Kasumi-1 (cell line): Measurements from ENCODE around the gene SMIM41.

Experiments used
- DNase-seq, 2 experiments: peaks; one replicate each; lab custom pipeline; 2025; lab: John Stamatoyannopoulos, UW

The SMIM41 gene

DNA sequence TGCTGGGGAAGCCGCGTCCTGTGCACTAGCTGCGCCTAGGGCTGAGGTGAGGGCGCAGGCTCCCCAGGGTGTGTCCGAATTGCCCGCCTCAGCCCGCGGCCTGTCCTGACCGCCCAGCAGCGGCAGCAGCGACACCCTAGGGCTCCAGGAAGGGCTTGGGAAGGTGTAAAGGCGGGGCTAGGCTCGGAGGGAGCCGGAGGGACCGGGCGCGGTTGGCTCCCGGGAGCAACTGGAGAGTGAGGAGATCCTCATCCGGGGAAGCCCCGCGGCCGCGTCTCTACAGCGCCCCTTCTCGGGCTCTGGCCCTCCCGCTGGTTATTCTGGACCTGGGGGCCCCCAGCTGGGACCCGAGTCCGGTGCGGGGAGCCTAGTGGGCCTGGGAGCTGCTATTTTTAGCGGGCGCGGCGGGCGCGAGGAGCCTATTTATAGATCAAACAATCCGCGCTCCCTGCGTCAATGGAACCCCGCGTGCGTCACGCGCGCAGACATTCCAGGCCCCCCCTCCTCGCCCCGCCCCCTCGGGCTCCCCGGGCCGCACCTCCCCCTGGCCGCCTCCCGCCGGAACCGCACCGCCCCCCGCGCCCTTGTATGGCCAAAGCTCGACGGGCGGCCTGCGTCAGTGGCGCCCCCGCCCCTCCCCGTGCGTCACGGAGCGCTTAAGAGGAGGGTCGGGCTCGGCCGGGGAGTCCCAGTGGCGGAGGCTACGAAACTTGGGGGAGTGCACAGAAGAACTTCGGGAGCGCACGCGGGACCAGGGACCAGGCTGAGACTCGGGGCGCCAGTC lies 28.6 kb upstream of the SMIM41 start, which contains the start of gene NR4A1:
Gene NR4A1, plus strand, starts transcription at position 685 of the 784 bp plus-strand sequence. CDS start 2,887 bp downstream, outside the sequence.
- peak; percentile 70 for DNase-seq

DNA sequence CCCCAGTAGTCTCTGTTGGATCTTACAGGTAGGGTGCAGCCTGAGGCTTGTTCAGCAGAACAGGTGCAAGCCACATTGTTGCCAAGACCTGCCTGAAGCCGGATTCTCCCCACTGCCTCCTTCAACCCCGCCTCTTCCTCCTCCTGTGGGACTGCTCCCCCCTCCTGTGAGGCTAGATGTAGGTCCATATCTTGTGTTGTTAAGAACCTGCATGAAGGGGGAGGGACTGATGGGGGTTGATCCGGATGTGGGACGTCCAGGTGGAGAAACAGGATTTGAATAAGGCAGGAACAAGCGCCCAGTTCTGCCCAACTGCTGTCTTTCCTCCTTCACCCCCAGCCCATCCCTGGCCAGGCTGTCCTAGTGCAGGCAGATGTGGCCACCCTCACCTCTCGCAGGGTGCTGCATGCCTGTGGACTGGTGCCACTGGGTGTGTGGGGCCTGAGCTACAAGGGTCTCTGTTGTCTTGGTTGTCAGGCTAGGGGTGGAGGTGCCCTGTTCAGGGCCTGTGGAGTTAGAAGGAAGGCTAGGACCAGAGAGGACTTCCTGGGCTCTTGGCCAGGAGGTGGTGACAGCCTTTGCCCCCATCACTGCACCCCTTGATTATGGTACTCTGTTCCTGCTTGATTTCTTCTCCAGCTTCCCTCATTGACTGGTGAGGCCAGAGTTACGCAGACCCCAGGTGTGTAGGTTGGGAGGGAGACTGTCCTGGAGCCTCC lies 26.9 kb upstream of the SMIM41 start:
- DNase-seq: no peak

DNA sequence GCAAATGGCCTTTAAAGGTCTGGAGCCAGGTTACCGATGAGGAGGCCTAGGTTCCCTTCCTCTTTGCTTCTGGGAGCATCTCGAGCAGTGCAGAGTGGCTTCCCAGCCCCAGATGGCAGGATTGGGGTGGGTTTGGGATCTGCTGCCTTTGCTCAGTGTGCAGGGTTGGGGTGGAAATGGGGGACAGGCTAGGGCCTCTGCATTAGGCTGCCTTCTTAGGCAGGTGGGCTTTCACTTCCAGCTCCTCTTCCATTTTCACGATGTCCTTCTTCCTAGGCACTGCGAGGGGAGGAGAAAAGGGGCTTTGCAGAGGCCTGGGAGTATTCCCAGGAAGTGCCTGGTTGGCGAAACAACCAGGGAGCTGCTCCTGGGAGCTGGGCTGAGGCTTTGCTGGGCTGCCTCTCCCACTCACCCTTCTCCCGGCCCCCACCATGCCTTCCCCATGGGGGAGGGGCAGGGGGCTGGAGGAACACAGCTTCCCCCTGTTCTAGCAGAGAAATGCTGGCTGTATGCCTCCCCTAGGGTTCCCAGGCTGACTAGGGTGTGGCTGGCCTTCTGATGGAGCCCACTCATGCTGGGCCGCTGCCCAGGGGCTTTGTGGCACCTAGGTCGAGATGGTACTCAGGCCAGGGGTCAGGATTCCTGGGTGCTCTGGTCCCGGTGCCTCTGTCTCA lies 25.8 kb upstream of the SMIM41 start:
- DNase-seq: no peak

DNA sequence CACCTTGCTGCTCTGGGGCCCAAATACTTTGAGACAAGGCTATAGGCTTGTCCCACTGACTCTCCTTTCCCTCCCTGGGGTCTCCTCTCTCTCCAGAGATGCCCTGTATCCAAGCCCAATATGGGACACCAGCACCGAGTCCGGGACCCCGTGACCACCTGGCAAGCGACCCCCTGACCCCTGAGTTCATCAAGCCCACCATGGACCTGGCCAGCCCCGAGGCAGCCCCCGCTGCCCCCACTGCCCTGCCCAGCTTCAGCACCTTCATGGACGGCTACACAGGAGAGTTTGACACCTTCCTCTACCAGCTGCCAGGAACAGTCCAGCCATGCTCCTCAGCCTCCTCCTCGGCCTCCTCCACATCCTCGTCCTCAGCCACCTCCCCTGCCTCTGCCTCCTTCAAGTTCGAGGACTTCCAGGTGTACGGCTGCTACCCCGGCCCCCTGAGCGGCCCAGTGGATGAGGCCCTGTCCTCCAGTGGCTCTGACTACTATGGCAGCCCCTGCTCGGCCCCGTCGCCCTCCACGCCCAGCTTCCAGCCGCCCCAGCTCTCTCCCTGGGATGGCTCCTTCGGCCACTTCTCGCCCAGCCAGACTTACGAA lies 25.2 kb upstream of the SMIM41 start:
- no peak for DNase-seq

DNA sequence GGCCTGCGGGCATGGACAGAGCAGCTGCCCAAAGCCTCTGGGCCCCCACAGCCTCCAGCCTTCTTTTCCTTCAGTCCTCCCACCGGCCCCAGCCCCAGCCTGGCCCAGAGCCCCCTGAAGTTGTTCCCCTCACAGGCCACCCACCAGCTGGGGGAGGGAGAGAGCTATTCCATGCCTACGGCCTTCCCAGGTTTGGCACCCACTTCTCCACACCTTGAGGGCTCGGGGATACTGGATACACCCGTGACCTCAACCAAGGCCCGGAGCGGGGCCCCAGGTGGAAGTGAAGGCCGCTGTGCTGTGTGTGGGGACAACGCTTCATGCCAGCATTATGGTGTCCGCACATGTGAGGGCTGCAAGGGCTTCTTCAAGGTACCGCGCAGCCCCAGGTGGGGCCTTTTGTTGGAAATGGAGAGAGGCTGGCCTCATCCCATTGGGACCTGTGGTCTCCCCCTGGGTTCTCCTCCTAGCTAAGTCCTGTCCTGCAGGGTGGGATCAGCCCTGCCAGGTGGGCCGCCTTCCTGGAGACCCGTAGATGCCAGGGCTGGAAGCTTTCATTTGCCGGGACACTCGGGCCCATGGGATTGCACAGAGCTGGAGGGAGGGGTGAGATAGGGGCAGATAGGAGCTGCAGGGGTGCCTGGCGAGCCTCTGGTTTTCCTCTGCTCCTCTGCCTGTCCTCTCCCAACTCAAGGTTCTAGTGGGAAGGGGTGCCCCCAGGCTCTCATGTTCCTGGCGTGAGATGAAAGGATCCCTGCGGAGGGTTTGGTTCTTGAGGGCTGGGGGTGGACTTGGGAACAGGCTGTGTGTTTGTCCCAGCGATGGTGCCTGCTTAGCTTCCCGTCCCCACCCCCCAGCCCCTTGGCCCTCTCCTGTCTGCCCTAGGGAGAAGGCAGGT lies 24.4 kb upstream of the SMIM41 start:
- DNase-seq: no peak

DNA sequence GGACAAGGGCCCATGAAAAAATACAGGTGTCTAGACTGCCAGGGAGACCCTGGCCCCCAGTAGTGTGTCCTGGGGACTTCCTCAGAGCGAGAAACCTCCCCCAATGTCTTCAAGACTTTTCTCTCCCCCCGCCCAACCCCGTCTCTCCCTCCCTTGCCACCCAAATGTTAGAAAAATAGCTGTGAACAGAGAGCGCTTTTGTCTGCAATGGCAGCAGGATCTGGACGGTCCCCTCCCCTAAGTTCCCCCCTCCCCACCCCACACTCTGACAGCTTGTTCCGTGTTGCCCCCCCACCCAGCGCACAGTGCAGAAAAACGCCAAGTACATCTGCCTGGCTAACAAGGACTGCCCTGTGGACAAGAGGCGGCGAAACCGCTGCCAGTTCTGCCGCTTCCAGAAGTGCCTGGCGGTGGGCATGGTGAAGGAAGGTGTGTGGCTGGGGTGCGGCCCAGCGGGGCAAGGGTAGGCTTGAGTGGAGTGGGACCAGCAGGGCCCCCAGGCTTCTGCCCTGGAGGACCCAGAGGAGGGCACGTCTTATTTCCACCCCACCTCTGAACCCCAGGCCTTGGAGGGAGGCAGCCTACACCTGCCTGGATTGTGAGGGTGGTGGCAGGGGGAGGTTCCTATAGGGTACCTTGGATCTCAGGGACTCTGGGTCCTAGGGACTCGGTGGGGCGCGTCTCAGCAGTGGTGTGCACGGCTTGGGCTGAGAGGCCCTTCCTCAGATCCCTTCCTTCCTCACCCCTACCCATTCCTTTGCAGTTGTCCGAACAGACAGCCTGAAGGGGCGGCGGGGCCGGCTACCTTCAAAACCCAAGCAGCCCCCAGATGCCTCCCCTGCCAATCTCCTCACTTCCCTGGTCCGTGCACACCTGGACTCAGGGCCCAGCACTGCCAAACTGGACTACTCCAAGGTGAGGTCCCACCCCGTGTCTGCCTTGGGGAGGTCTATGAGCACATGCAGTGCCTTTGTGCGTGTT lies 23.5 kb upstream of the SMIM41 start:
- no peak for DNase-seq

DNA sequence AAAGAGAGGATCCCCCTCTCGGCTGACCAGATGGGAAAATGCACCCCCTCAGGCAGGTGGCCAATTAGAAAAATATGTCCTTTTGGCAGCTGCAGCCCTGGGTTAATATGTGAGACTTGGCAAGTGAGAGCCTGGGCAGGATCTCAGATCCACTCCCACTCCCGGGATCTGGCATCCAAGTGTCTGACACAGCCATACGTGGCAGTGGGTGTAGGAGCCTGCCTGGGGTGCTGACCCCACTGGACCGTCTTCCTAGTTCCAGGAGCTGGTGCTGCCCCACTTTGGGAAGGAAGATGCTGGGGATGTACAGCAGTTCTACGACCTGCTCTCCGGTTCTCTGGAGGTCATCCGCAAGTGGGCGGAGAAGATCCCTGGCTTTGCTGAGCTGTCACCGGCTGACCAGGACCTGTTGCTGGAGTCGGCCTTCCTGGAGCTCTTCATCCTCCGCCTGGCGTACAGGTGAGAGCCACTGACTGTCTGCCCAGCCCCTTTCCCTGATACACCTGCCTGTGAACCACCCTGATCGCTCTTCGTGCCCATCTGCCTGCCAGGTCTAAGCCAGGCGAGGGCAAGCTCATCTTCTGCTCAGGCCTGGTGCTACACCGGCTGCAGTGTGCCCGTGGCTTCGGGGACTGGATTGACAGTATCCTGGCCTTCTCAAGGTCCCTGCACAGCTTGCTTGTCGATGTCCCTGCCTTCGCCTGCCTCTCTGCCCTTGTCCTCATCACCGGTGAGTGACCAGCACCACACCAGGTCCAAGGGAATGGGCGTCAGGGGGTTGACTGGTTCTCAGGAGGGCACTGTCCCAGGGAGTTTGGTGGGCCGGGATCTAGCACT lies 22.5 kb upstream of the SMIM41 start:
- DNase-seq: no peak

DNA sequence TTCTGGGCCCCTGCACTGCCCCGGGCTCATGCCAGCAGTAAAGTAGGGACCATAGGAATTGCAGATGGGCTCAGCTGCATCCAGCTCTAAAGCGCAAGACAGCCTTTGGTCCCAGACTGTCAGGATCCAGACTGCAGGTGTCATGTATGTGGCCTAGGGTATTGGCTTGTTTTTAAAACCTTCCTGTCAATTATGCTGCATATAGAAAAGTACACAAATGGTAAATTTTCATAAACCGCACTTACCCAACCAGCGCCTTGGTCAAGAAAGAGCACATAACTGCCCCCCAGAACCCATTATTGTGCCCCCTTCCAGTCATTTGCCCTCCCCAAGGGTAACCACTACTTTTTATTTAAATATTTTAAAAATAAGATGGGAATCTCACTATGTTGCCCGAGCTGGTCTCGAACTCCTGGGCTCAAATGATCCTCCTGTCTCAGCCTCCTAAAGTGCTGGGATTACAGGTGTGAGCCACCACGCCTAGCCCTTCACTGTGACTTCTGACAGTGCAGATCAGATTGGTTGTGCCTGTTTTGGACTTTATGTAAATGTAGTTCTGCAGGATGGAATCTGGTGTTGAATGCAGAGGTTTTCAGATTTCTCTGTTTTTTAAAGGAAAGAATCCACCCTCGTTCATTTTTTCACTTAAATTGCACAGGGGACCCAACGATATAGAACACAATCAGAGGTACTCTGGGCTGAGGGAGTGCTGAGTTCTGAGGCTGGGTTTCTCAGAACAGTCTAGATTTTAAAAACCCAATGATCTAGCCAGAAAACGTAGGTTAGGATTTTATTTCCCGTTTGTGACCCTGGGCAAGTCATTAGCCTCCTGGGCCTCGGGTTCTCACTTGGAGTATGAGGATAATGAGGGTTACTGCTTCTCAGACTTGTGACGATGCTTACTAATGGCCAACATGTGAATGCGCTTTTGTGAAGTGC lies 21.6 kb upstream of the SMIM41 start:
- no peak for DNase-seq

DNA sequence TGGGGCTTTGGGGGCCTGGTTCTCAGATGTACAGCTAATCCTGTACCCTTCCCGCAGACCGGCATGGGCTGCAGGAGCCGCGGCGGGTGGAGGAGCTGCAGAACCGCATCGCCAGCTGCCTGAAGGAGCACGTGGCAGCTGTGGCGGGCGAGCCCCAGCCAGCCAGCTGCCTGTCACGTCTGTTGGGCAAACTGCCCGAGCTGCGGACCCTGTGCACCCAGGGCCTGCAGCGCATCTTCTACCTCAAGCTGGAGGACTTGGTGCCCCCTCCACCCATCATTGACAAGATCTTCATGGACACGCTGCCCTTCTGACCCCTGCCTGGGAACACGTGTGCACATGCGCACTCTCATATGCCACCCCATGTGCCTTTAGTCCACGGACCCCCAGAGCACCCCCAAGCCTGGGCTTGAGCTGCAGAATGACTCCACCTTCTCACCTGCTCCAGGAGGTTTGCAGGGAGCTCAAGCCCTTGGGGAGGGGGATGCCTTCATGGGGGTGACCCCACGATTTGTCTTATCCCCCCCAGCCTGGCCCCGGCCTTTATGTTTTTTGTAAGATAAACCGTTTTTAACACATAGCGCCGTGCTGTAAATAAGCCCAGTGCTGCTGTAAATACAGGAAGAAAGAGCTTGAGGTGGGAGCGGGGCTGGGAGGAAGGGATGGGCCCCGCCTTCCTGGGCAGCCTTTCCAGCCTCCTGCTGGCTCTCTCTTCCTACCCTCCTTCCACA lies 20.7 kb upstream of the SMIM41 start:
- no peak for DNase-seq

DNA sequence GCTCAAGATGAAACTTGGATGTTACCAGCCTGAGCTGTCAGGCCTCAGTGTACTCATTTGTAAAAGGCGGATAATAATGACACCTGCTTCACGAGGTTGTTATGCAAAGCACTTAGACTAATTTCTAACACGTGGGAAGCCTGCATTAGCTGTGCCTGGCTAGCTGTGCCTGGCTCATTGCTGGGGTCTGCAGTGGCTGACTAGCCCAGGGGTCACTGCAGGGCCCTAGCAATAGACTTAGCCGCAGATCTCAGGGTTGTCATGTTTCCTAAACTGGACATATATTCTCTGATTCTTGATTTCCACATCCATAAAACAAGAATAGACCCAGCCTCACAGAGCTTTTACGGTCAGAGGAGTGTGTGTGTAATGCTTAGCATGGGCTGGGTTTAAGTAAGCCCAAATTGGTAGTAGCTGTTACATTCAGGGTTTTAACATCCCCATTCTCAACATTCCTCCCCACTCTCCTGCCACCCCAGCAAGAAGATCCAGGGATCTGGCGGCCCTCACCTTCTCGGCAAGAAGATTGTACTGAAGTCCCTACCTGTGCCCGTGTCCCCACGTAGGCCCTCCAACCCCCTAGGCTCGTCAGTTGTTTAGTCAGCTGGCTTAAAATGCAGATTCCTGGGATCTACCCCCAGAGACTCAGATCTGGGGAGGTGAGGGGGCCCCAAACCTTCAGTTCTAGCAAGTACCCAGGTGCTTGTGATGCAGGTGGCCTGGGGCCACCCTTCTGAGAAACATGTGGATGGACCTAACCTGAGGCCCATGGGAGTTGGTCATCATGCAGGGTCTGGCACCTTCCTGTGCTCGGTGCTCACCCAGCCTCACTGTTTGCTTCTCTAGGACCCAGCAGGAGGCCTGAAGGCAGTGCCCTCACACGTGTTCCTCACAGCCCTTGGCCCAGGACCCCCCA lies 19.7 kb upstream of the SMIM41 start:
- no peak for DNase-seq

DNA sequence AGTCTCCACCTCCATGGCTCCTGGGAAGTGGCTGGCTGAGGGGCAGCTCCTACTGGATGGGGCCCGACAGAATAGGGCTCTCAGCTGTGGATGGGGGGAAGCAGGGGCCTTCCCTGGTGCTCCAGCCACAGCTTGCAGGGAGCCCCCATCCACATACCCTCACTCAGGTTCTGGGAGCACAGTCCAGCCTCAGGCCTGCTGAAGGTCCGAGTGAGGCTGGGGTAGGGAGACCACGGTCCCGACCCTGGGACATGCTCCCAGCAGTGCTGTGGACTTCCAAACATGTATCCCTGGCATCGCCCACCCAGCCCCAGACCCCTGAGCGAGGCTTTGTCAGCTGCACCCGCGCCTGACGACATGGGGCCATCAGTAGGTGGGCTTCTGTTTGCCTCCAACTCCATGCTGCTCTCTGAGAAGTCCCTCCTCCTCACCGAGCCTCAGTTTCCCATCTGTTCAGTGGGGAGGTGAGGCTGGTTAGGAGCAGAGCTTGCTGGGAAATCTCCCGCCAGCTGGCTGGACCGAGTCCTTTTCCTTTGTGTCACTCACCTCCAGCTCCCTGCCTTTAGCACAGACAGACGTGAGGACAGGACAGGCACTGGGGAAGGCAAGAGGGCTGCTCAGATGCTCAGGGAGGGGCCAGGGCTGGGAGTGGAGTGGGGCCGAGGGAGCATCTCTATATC lies 18.9 kb upstream of the SMIM41 start:
- no peak for DNase-seq

DNA sequence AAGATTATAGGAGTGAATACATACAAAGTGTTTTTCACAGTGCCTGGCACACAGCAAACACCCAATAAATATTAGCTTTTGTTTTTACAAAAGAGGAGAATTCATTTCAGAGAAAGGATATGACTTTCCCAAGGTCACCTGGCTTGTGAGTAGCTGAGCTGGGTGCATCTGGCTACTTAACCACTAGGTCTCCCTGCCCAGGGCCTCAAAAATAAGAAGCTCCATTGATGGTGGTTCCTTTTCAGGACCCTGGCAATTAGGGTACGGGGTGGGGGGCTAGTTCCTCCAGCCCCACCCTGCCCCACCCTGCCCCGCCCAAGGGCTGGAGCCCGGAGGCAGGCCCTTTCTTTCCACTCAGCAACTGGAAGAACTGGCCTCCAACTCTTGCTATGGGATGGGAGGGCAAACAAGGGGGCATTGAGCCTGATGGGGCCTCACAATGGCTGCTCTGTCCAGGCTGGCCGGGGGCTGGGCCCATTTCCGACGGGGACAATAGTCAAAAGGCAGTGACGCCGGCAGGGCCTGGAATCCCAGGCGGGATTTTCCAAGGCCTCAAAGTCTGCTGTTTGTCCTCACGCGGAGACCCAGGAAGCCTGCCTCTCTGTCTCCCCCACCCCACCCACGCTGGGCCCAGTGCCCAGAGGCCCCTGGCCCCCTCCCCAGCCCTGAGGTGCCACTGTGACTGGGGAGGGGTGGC lies 17.9 kb upstream of the SMIM41 start:
- DNase-seq: no peak

DNA sequence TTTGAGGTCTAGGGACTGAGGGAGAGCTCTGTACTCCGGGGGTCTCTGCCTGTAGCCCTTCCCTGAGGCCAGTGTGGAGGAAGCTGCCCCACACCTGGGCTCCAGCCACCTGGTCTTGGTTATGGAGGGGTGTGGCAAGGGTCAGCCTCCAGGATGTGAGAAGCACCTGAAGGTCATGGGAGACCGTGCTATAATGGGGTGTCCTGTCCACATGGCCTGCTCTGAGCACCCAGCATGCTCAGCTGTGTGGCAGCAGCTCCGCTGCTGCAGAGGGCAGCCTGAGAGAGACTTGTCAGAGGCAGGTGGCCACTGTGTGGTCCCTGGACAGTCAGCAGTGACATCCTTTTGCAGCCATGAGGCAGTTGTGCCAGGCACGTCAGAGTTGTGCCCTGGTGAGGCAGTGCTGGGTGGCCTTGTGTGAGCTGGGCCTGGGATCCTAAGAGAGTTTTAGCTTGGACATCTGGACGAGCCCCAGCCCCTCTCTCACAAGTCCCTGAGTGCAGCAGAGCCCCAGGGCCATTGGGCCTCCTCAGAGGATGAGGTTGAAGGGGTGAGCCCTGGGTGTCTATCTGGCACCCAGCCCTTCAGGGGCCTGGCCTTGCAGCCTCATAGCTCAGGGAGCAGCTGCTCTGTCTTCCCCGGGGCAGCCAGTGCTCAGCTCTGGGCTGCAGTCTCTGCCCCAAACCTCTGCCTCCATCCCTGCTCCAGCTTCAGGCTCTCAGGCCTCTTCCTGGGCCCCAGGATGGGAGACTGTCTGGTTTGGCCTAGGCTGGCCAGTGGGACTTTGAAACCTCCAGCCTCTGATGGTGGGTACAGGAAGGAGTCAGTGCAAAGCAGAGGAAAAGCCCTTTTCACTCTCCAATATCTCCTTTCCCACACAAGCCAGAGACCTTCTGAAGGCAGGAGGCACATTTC lies 17.1 kb upstream of the SMIM41 start:
- no peak for DNase-seq
